Activated CD8-positive, alpha-beta T cell treated with anti-CD3 and anti-CD28 coated beads for 36 hours (primary cell): ENCODE measurements around the gene UTP11. TPM values are rescaled to one million over a fixed set of nuclear protein-coding genes. Genes with fewer than 3 reads are reported as not detected.

Source experiments
- ATAC-seq: fragments of 200-7000 bp; cut with Tn5 transposase; one replicate; pipeline ENCODE4 v1.10.0; 2021; ENCODE audit warnings: mild to moderate bottlenecking, moderate library complexity
- CTCF ChIA-PET: fragments of 350-600 bp; sonication (Branson Sonifier 250); formaldehyde crosslinking; loops from one replicate; lab custom pipeline; 2021; ENCODE audit warnings: antibody characterized with exemption; lab: Charles Lee
- POLR2A ChIA-PET: fragments of 350-600 bp; sonication (Branson Sonifier 250); formaldehyde crosslinking; loops from one replicate; lab custom pipeline; 2021; ENCODE audit warnings: antibody characterized with exemption; lab: Charles Lee
- DNase-seq: peaks from one replicate; pipeline ENCODE4 v3.0.0-alpha.2; 2020
- H3K27ac Mint-ChIP-seq: one replicate; pipeline ENCODE4 v1.8.0; 2021; ENCODE audit warnings: mild to moderate bottlenecking, mixed read lengths
- H3K27me3 Mint-ChIP-seq: one replicate; pipeline ENCODE4 v1.8.0; 2021; ENCODE audit warnings: mixed read lengths
- H3K36me3 Mint-ChIP-seq: one replicate; pipeline ENCODE4 v1.8.0; 2021; ENCODE audit warnings: low read depth, mixed read lengths
- H3K4me1 Mint-ChIP-seq: one replicate; pipeline ENCODE4 v1.8.0; 2021; ENCODE audit warnings: low read depth, mixed read lengths
- H3K4me3 Mint-ChIP-seq: one replicate; pipeline ENCODE4 v1.8.0; 2021; ENCODE audit warnings: mild to moderate bottlenecking, moderate library complexity, mixed read lengths
- H3K9me3 Mint-ChIP-seq: one replicate; pipeline ENCODE4 v1.8.0; 2021; ENCODE audit warnings: mixed read lengths
- intact Hi-C: fragments of 100-400 bp; cut with micrococcal nuclease; formaldehyde crosslinking; loops from one replicate; pipeline ENCODE4 v1.10.0; 2022
- total RNA-seq, 2 experiments: library from RNA; stranded (reverse); gene quantifications; one replicate each; pipeline ENCODE4 v1.2.3, GENCODE V29; 2021
- TF ChIP-seq, protein P1 (sequence below): fragments of 200-600 bp; IDR thresholded peaks from one replicate; pipeline ENCODE4 v1.8.0; 2022; ENCODE audit warnings: antibody characterized with exemption, mild to moderate bottlenecking

The UTP11 gene
- total RNA-seq, 2 experiments from 2014 or later: 58.1 to 60.6 TPM

DNA sequence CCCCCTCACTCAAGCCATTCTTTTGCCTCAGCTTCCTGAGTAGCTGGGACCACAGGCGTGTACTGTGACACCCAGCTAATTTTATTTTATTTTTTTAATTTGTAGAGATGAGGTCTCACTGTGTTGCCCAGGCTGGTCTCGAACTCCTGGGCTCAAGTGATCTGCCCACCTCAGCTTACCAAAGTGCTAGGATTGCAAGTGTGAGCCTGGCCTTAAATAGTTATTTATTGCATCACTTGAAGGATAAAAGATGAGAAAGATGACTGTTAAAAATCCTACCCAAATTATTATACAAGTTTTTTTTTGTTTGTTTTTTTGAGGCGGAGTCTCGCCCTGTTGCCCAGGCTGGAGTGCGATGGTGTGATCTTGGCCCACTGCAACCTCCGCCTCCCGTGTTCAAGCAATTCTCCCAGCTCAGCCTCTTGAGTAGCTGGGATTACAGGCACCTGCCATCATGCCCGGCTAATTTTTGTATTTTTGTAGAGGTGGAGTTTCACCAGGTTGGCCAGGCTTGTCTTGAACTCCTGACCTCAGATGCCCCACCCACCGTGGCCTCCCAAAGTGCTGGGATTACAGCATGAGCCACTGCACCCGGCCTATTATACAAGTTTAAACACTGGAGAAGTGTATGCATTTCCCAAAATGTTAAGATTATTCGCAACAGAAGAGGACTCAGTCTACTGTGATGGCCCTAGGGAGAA lies 2.3 kb downstream of the UTP11 start:
- H3K27ac Mint-ChIP-seq: no peak overlapping the region
- ChIA-PET POLR2A (interaction anchor here (1.4 to 7.6 kb wide), 2 partner anchors 13 to 19 kb away, joined by 5 to 114 read pairs; partner anchors contain the start of gene SF3A3), CTCF (interaction anchor here (0.6 to 10.4 kb wide), 5 partner anchors 11 to 693 kb away, joined by 3 to 99 read pairs (median 23); partner anchors contain the start of gene SF3A3)
- TF ChIP-seq, protein P1, sequence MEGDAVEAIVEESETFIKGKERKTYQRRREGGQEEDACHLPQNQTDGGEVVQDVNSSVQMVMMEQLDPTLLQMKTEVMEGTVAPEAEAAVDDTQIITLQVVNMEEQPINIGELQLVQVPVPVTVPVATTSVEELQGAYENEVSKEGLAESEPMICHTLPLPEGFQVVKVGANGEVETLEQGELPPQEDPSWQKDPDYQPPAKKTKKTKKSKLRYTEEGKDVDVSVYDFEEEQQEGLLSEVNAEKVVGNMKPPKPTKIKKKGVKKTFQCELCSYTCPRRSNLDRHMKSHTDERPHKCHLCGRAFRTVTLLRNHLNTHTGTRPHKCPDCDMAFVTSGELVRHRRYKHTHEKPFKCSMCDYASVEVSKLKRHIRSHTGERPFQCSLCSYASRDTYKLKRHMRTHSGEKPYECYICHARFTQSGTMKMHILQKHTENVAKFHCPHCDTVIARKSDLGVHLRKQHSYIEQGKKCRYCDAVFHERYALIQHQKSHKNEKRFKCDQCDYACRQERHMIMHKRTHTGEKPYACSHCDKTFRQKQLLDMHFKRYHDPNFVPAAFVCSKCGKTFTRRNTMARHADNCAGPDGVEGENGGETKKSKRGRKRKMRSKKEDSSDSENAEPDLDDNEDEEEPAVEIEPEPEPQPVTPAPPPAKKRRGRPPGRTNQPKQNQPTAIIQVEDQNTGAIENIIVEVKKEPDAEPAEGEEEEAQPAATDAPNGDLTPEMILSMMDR: no peak
- H3K27me3 Mint-ChIP-seq: no peaks in the 10 kb centered on the region
- H3K9me3 Mint-ChIP-seq: no peaks in the 10 kb centered on the region
- no peak for DNase-seq
- no peak for ATAC-seq
- peaks cover 44% of the 10 kb centered on the region for H3K36me3 Mint-ChIP-seq
- H3K4me1 Mint-ChIP-seq: peaks cover 55% of the 10 kb centered on the region
- intact Hi-C loops: loop anchor here (5.0 kb wide), 1 partner anchor 543 kb away; the partner anchor contains the start of gene ZC3H12A
- peak overlapping the region; percentile 87 for H3K4me3 Mint-ChIP-seq

DNA sequence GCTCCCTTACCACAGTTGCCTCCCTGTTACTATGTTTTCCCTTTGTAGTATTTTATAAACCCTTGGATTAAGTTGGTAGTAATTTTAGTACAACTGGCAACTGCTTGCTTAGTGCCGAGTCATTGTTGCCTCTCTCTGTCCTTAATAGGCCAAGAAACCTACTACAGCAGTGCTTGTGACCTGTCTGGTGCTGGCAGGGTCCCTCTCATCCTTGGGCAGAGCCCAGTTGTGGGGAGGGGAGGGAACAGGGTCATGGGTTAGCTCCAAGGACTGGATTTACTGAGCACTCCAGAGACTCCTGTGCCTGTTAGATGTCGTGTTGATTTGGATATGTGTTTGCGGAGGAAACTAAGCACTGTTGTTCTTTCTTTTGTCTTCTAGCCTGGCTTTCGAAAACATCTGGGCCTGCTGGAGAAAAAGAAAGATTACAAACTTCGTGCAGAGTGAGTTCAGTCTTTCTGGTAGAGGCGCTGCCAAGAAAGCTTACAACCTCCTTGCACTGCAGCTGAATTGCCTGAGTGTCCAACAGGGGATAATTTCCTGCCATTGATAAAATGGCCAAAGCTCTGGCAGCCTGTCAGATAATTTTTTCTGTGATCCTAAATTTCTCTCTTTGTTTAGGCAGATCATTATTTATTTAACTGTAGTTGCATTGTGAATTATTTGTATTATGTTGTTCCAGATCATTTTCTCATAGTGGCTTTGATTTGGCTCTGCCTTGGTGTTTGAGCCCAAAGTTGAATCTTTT lies 3.6 kb downstream of the UTP11 start:
- no peak for ATAC-seq

DNA sequence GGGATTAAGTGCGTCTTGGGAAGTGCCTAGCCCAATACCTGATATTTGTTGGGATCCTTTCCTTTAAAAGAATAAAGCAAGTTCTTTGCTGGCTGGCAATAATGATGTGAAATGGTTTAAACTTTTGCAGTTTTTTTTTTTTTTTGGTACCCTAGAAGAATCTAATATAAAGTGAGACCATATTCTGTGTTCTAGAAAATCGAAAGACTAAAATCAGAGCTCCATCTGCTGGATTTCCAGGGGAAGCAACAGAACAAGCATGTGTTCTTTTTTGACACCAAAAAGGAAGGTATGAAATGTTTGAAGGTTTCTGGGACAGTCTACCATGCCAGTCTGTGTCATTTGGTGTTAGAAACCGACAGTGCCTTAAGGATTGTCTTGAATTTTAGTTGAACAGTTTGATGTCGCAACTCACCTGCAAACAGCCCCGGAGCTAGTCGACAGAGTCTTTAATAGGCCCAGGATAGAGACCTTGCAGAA lies 6.4 kb downstream of the UTP11 start:
- ATAC-seq: peak; percentile 79
- Mint-ChIP-seq H3K4me3 (no peak overlapping the region), H3K27ac (no peak overlapping the region), H3K27me3 (no peaks in the 10 kb centered on the region), H3K4me1 (peaks cover 29% of the 10 kb centered on the region), H3K36me3 (peaks cover 60% of the 10 kb centered on the region), H3K9me3 (no peaks in the 10 kb centered on the region)
- no peak for DNase-seq
- TF ChIP-seq, protein P1: peak; percentile 41
- POLR2A ChIA-PET: interaction anchor here (0.6 to 3.1 kb wide), 5 partner anchors 9 to 743 kb away, joined by 3 to 24 read pairs (median 3); partner anchors contain the start of gene SF3A3
- intact Hi-C loops: loop anchor here (2.0 kb wide), 1 partner anchor 28 kb away; the partner anchor contains the start of gene SF3A3
- CTCF ChIA-PET: interaction anchor here (0.6 to 4.1 kb wide), 16 partner anchors 8 to 160 kb away, joined by 3 to 31 read pairs (median 4); partner anchors contain the start of genes MTF1 and SF3A3

More for the DNA sequence above, 3.6 kb downstream of the UTP11 start:
- TF ChIP-seq, protein P1: no peak
- CTCF ChIA-PET: interaction anchor here (0.6 to 10.4 kb wide), 5 partner anchors 12 to 1611 kb away, joined by 3 to 99 read pairs (median 4); partner anchors contain the start of gene SF3A3
- peak overlapping the region; percentile 68 for H3K27ac Mint-ChIP-seq
- no peaks in the 10 kb centered on the region for H3K27me3 Mint-ChIP-seq
- POLR2A ChIA-PET: interaction anchor here (0.6 to 1.4 kb wide), 4 partner anchors 9 to 22 kb away, joined by 3 to 5 read pairs (median 4); no protein-coding TSS in a partner anchor
- H3K4me3 Mint-ChIP-seq: no peak overlapping the region
- intact Hi-C loops: no loop called here
- H3K36me3 Mint-ChIP-seq: peaks cover 51% of the 10 kb centered on the region
- no peak for DNase-seq
- H3K9me3 Mint-ChIP-seq: no peaks in the 10 kb centered on the region
- H3K4me1 Mint-ChIP-seq: peaks cover 46% of the 10 kb centered on the region

DNA sequence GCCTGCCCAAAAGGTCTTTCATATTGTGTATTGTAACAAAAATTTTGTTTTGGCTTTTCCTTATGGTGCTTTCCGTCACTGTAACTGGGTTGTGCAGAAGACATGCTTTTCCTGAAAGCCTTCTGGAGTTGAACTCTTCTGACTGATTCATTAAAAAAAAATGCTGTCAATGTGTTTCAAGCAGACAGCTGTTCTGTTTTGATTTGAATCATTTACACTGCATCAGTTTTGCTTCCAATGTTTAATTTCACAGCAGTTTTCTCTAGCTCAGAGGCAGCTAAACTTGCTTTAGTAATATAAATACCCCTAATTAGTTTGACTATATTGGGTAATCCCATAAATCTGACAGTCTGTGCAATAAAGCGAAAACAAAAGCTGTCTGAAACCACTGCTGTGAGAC lies 7.9 kb downstream of the UTP11 start:
- Mint-ChIP-seq H3K36me3 (peaks cover 59% of the 10 kb centered on the region), H3K4me1 (peaks cover 19% of the 10 kb centered on the region), H3K27me3 (no peaks in the 10 kb centered on the region), H3K27ac (no peak overlapping the region), H3K4me3 (no peak overlapping the region), H3K9me3 (no peaks in the 10 kb centered on the region)
- TF ChIP-seq, protein P1: no peak
- DNase-seq: no peak
- CTCF ChIA-PET: interaction anchor here (0.8 to 4.1 kb wide), 5 partner anchors 9 to 161 kb away, joined by 3 to 31 read pairs (median 7); partner anchors contain the start of genes MTF1 and SF3A3
- no peak for ATAC-seq
- intact Hi-C loops: no loop called here
- POLR2A ChIA-PET: no interaction called here
